Stimulated activated CD4-positive, alpha-beta T cell treated with anti-CD3 and anti-CD28 coated beads, TNF-alpha, amount 100 ng/mL, for 1 hour (primary cell): Measurements from ENCODE around the gene GAB2.
A peak's percentile ranks its signal among the peaks of the same experiment; 100 is the strongest.
"Not testable (repeated sequence)": the region's sequence is repeated elsewhere in the genome, so short reads cannot be mapped to it uniquely, and the experiment has no call there.

ENCODE experiments used
- DNase-seq, 3 donors: peaks; one replicate each; pipeline ENCODE4 v3.0.0-alpha.2; 2020; ENCODE audit warnings: low read depth in 3 of 3, low spot score in 1 of 3

Gene GAB2

DNA sequence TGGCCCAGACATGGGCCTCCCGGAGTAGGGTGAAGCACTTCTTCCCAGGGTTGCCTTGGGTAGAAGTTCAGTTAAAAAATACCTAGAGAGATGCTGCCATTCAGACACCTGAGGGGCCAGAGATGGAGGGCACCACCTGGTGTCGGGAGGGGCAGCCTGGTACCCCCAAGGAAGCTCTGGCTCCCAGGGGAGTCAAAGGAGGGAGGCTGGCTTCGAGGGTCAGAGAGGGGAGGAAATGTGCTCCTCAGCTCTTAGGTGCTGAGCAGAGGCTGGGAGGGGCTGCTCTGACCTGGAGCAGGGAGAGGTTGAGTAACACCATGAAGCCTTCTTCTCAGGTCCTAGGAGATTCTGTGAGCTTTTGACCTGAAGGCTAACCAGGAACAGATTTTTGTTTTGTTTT is 227.8 kb downstream of the GAB2 start:
- DNase-seq: no peak

DNA sequence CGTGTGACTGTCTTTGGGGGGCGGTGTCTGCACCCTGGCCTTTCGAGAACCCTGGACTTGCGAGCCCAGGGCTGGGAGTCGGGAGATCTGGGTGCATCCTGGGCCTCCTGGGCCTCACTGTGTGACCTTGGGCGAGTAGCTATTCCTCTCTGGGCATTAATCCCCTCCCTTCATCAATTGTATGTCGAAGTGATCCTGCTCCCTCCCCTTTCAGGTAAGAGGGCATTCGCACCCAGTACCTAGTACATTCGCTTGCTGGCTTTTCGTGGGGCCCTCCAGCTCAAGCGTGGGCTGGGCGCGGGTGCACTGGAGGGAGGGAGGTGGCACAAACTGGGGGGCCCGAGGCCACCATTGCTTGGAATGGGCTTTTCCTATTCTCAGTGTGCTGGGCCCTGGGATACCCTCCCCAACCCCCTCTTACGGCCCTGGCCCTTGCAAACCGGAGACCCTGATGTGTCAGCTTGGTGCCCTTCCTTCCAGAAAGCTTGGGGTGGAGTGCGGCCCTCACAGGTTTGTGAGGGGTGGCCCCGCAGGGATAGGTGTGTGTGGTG is 228.4 kb downstream of the GAB2 start:
- no peak for DNase-seq

DNA sequence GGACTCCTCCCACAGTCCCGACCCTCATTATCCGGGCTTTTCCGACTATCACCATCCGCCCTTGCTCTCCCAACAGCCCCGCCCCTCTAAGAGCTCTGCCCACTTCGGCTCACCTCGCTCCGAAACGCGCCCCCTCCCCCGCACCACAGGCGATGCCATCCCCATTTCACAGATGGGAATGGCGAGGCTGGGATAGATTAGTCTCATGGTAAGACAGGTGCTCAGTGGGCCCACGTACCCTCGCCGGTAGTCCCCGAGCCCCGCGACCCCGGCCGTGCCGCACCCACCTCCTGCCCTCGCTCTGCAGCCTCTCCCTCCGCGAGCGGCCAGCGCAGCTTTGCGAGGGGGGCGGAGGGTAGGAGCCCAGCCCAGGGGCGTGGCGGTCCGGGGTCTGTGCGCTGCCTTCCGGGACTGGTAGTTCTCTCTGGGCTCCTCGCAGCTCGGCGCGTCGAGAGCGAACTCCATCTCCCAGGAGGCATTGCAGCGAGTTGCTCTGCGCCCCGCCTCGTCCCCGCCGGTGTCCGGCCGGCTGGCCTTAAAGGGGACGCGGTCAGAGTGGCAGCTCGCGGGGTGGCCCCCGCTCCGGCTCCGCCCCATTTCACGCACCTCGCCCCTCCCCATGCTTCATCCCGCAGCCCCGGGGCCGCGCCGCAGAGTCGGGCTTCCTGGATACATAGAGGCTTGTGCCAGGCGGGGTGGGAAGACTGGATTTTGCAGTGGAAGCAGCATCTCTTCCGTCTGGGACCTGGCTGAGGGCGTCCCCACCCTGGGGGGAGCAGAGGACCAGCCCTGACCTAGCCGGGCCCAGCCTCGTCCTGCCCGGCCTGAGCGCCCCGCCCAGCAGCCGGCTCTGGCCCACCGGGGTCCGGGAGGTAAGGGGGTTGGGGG is 229.1 kb downstream of the GAB2 start, which contains the start of the genes KCTD21 and USP35:
Gene KCTD21 (minus strand): TSS at position 341 of the 888 bp plus-strand sequence. CDS start 14,072 bp downstream, outside the sequence.
Gene USP35 (plus strand): TSS at position 634 of the 888 bp plus-strand sequence. CDS start 7,327 bp downstream, outside the sequence.
- peak; percentile 71 to 84 (median 76) for DNase-seq

DNA sequence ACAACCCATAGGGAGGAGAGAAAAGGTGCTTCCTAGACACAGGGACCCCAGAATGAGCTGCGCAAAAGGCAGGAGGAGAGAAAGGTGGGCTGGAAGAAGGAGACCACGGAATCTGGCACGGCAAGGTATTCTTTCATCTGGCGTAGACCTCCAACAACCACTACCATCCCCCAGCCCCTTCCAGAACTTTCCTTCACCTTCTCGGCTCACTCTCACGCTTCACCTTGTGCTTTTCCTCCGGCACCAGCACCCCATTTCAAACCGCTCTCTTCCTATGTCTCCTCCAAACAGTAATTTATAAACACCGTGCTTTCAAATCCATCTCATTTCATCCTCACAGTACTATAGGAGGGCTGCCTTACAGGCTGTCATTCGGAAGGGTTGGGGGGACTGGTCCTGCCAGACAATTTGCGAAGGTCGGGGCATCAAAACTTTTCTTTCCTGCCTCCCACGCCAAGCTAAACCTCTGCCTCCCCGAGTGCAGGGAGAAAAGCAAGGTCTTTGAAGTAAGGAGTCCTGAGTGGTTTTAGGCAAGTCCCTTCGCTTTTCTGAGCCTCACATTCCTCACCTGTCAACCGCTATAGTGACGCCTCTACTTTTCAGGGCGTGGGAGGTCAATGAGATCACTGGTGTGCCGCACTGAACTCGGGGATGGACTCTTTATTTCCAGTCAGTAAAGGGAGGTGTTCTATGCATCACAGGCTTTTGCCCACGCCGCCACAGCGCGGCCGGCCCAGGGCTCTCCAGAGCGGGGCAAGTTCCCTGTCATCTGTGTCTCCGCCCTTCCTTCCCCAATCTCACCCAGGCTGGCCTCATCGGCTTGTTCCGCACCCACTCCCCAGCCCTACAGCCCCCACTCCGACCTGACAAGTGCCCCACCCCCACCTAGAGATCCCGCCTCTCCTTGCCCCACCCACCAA is 230.0 kb downstream of the GAB2 start:
- peak; percentile 10 to 55 (median 44) for DNase-seq

DNA sequence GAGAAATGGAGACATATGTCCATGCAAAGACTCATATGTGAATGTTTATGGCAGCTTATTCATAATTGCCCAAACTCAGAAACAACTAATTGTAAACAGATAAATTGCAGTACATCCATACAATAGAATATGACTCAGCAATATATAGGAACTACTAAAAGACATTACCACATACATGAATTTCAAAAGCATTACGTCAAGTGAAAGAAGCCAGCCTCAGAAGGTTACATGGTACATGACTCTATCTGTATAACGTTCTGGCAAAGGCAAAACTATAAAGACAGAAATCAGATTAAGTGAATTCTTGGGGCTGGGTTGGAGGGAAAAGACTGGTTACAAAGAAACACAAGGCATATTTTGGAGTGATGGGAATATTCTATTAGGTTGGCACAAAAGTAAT is 236.4 kb downstream of the GAB2 start:
- no peak for DNase-seq

DNA sequence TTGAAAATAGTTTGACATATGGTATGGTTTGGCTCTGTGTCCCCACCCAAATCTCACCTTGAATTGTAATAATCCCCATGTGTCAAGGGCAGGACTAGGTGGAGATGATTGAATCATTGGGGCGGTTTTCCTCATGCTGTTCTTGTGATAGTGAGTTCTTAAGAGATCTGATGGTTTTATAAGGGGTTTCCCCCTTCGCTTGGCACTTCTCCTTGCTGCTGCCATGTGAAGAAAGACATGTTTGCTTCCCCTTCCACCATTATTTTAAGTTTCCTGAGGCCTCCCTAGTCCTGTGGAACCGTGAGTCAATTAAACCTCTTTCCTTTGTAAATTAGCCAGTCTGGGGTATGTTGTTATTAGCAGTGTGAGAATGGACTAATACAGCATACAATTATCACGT is 236.9 kb downstream of the GAB2 start:
- DNase-seq: no peak

DNA sequence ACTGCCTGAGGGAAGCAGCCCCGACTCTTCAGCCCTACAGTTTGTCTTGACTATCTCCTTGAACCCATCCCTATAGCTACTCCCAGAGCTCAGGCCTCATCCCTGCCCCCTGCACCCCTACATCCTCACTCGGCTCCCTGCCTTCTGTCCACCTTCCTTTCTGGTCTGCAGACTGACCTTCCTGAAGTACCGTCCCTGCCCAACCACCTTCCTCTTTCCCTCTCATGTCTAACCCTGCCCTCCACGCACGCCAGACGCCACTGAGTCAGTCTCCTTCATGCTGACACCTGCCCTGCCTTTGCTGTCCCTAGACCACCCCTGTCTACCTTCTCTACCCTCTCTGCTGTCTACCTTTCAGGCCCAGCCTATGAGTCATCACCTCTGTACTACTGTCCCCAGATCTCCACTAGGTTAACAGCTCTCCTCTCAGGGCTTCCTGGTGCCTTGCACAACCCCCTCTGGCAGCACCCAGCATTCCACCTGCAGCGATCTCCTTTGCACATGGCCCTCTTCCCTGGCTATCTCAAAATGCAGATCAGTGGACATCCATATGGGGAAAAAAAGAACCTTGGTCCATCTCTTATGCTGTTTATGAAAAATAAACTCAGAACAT is 238.1 kb downstream of the GAB2 start:
- DNase-seq: no peak

DNA sequence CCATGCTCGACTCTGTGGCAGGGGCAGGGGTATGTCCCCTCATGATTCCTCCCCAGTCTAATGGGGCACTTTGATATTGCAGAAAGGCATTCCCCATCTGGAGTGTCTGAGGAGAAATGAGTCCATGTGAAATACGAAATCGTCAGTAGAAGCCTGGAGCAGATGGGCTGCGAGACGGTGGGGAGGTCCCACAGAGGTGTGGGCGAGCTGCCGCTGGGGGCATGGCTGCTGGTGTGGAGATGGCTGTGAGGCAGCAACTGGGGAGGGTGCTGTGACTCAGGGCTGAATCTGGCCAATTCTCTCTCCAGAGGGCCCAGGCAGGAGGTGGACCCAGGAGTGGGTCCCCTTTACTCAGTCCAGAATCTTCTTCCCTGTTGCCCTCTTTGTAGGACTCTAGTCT is 240.4 kb downstream of the GAB2 start:
- no peak for DNase-seq

DNA sequence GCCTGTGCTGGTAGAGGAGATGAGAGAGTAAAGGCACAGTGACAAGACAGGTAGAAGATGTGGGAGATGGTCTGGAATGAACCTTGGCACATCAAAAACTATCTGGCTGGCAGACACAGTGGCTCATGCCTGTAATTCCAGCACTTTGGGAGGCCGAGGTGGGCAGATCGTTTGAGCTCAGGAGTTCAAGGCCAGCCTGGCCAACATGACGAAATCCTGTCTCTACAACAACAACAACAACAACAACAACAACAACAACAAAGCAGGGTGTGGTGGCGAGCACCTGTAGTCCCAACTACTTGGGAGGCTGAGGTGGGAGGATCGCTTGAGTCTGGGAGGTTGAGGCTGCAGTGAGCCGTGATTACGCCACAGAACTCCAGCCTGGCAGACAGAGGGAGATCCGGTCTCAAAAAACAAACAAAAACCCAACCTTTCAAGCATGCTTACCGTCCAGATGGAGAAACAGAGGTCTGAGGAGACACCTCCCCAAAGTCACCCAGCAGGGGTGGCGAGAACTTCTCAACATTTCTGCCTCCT is 240.9 kb downstream of the GAB2 start:
- DNase-seq: no peak

DNA sequence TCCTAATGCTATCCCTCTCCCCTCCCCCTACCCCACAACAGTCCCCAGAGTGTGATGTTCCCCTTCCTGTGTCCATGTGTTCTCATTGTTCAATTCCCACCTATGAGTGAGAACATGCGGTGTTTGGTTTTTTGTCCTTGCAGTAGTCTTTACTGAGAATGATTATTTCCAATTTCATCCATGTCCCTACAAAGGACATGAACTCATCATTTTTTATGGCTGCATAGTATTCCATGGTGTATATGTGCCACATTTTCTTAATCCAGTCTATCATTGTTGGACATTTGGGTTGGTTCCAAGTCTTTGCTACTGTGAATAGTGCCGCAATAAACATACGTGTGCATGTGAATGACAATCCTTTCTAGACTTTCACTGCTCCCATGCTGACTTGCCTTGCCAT is 241.8 kb downstream of the GAB2 start:
- DNase-seq: not testable (repeated sequence)

DNA sequence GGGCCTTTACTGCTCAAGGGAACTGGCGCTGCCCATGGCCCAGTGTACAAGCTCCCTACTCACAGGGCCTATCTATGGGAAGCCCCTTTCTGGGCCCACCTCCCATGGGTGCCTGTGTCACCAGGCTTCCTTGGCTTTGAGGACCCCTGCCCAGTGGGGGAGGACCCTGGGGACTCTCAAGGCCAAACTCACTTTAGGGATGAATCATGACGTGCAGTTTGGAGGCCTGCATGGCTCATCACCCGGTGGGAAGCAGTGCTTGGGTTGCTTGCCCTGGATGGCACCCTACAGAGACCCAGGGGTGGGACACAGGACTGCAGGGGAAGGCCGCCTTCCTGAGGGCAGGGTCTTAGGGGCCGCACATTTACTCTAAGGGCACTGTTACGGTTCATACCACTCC is 245.7 kb downstream of the GAB2 start:
- DNase-seq: no peak

DNA sequence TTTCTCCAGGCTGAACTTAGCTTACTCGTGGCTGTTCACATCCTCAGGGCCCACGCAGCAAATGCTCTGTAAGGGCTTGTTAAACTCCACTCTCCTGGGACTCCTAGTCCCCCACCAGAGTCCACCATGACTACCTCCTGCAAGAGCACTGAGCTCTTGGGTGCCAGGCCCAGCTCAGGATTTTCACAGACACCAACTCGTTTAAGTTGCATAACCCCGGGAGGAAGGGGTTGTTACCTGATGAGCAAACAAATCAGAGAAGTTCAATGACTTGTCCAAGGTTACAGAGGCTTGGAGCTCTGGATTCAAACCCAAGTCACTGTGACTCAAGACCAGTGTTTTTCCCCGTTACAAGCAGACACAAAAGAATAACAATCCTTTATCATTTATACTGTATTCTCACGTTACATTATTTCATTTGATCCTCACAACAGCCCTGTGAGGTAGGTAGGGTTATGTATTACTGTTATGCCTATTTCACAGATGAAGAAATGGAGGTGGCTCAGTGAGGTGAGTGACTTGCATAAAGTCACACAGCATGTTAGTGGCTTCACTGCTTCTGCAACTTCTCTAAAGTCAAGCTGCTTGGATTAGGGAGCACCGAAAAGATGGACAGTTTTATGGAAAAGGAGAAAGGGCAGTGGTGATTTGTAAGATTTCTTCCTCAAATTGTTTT is 246.6 kb downstream of the GAB2 start:
- DNase-seq: no peak

DNA sequence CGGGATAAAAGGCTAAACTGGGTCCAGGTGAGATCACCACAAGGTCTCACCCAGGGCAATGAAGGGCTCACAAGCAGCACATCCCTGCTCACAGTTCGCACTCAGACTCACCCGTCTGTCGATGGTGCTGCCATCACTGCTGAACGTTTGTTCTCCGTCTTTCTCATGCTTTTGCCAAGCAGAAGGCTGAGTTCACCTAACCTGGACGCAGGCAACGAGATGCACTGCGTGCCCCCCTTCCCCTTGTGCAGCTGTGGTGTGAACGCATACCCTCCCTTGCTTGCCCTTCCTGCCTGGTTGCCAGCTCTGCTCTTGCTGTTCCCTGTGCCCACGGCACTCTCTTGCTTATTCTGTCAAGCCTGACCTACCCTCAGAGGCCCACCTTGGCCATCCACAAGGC is 247.2 kb downstream of the GAB2 start:
- no peak for DNase-seq

DNA sequence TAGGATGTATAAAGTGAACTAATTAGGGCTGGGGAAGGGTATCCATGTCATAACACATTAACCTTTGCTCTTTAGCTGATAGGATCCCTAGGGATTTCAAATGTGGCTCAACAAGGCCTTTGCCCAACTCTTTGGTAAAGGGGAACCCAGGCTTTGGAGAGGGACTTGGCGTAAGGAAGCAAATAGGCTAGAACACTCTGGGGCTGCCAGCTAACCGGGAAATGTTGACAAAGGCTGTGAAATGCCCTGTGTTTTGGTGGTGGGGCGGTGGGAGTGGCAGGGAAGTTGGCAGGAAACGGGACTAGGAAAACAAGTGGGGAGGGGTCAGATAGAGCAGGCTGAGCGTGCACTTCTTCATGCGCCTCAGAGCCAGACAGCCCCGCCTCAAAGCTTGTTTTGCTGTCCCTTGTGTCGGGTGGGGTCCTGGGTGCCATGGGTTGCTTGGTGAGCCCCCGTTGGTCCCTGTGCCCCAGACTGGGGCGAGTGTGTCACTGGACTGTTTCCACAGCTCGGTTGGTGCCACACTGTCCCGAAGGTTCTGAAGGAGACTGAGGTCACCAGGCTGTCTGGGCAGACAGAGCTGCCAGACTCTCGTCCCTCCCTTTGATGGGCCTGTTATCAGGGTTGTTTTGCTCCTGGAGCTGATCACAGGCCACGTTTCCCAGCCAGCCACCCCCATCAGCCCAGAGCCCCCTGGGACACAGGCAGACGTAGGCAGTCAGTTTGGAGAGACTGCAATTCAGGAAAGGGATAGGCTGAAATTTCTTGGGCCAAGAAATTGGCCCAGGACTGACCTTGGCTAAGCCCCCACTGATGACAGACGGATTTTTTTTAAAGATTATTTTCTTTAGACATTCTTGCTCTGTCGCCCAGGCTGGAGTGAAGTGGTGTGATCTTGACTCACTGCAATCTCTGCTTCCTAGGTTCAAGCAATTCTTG is 248.8 kb downstream of the GAB2 start:
- no peak for DNase-seq

DNA sequence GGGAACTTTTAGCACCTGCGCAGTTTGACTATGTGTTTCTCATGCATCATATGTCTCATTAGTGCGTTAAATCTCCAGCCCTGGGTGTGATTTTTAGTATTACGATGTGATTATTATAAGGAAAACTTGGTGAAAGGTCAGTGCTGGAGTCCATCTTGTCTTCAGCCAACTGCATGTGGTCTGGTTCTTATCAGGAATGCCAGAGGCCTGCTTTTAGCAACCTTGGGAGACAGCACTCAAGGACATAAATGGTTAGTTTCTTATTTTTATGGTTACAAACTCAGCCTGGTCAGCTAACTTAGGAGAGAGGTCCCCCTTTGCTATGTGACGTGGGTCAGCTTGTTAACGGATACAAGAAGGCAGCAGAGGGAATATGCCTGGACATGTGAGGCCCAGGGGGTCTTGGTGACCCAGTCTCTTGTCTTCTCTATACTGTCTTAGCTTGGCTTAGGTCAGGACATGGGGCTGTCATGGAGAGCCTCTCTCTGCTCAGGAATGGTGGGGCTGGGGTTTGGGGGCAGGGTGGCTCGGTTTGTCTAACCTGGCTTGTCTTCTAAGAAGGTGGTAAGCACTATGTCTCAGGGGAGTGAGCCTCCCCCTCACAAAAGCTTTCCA is 250.7 kb downstream of the GAB2 start:
- no peak for DNase-seq
